Gastroesophageal sphincter (tissue), 4 donors: ENCODE data around the gene ACAD8. TPM values are rescaled to one million over a fixed set of nuclear protein-coding genes. Genes with fewer than 3 reads are reported as not detected.

Experiments used
- ATAC-seq: fragments of 150-250 bp; one replicate; pipeline ENCODE4 v1.9.1; 2016; ENCODE audit warnings: mild to moderate bottlenecking, moderate library complexity
- H3K27ac ChIP-seq, 4 donors: fragments of 200-600 bp; sonication (generic) in 3 of 4; 1 replicate in 3 of 4; 2 replicates in 1 of 4; pipeline ENCODE4 v1.5.1; 2016 to 2019
- H3K27me3 ChIP-seq: fragments of 200-600 bp; sonication (generic); one replicate; pipeline ENCODE4 v1.5.1; 2019
- H3K36me3 ChIP-seq, 2 donors: fragments of 200-600 bp; sonication (generic); one replicate each; pipeline ENCODE4 v1.5.1; 2019; ENCODE audit warnings: control low read depth in 1 of 2
- H3K4me1 ChIP-seq, 3 donors: fragments of 200-600 bp; sonication (generic); 1 replicate in 2 of 3; 2 replicates in 1 of 3; pipeline ENCODE4 v1.5.1; 2016 to 2019; ENCODE audit warnings: control low read depth in 2 of 3
- H3K4me3 ChIP-seq, 2 donors: fragments of 200-600 bp; sonication (generic); one replicate each; pipeline ENCODE4 v1.5.1; 2019; ENCODE audit warnings: mild to moderate bottlenecking in 1 of 2, moderate library complexity in 1 of 2
- H3K9me3 ChIP-seq, 3 donors: fragments of 200-600 bp; sonication (generic); one replicate each; pipeline ENCODE4 v1.5.1; 2017 to 2019; ENCODE audit warnings: control low read depth in 2 of 3
- CTCF ChIP-seq, 4 experiments: fragments of 200-600 bp in 2 of 4; fragments of 450-650 bp in 2 of 4; sonication (generic) in 1 of 4; IDR thresholded peaks; one replicate each; pipeline ENCODE4 v1.5.1; 2017 to 2019; ENCODE audit warnings: antibody characterized with exemption in 4 of 4, mild to moderate bottlenecking in 2 of 4, moderate library complexity in 2 of 4
- EP300 ChIP-seq: sonication (generic); formaldehyde crosslinking; IDR thresholded peaks from one replicate; pipeline ENCODE4 v1.6.1; 2017; ENCODE audit warnings: antibody characterized with exemption, mild to moderate bottlenecking
- POLR2A ChIP-seq, 2 donors: fragments of 450-650 bp; IDR thresholded peaks; one replicate each; pipeline ENCODE4 v1.6.1; 2017; ENCODE audit warnings: antibody characterized with exemption in 2 of 2, mild to moderate bottlenecking in 2 of 2, moderate library complexity in 1 of 2
- POLR2AphosphoS5 ChIP-seq: sonication (generic); formaldehyde crosslinking; IDR thresholded peaks from one replicate; pipeline ENCODE4 v1.6.1; 2017; ENCODE audit warnings: antibody characterized with exemption
- WGBS, 2 donors: methylation state at CpG; one replicate each; pipeline ENCODE4 v1.1.5; 2018; ENCODE audit warnings: low coverage in 1 of 2; 5-methylcytosine and 5-hydroxymethylcytosine counted together
- total RNA-seq, 4 donors: library from RNA; depleted of rRNA; stranded (reverse); fragments of >200 nt; gene quantifications; one replicate each; pipeline ENCODE4 v1.1.0, GENCODE V29; 2016

Gene ACAD8
- total RNA-seq, result 10 to 100 TPM; 20.1 to 28.8 (median 22.3) TPM

- TF ChIP-seq CTCF (IDR thresholded peaks at IDR 0.05) (peak in 3 of 4 experiments; percentile 42 to 75 (median 47)), EP300 (no peak), POLR2A (IDR thresholded peaks at IDR 0.05) (peak; percentile 60 to 83), POLR2AphosphoS5 (peak; percentile 92)
- H3K36me3 ChIP-seq, result peaks cover 0 to 50% of the 10 kb centered on the region in 2 donors
- no peaks in the 10 kb centered on the region for H3K9me3 ChIP-seq
- H3K27me3 ChIP-seq, result no peaks in the 10 kb centered on the region
- peak within 1 kb of the TSS; percentile 66 to 87 for H3K4me3 ChIP-seq
- H3K27ac ChIP-seq, result peak within 1 kb of the TSS; percentile 19 to 83 (median 76)
- ATAC-seq, result peak; percentile 100
- 0% methylated on average over 3 of the region's 70 CpGs; no CpG with 5 or more reads in 1 of the 2 donors for WGBS, 2 donors
- H3K4me1 ChIP-seq, result peaks cover 9 to 38% (median 12%) of the 10 kb centered on the region in 3 donors
Observed at GRCh38 chr11:134253188-134253993, at the start of gene ACAD8, which contains the start of gene THYN1. TSS of gene ACAD8 (plus strand) at chr11:134253568. CDS start at chr11:134253601, 33 bp downstream. TSS of gene THYN1 (minus strand) at chr11:134253352. CDS start at chr11:134252882, 470 bp downstream.

GRCh38 chr11:134205729-134206128 lies 47.6 kb upstream of the ACAD8 start:
- no peak for ATAC-seq
- Histone ChIP-seq H3K36me3 (peaks cover 8 to 86% of the 10 kb centered on the region in 2 donors), H3K9me3 (no peaks in the 10 kb centered on the region), H3K4me1 (no peaks in the 10 kb centered on the region), H3K27ac (no peak overlapping the region), H3K27me3 (no peaks in the 10 kb centered on the region), H3K4me3 (no peak overlapping the region)
- 86 to 90% methylated on average over 2 to 8 of the region's 9 CpGs for WGBS, 2 donors
- no peak for TF ChIP-seq POLR2AphosphoS5
- TF ChIP-seq POLR2A (IDR thresholded peaks at IDR 0.05), result no peak
- TF ChIP-seq CTCF (IDR thresholded peaks at IDR 0.05), result no peak
- TF ChIP-seq EP300, result no peak

GRCh38 chr11:134206185-134206584 lies 47.2 kb upstream of the ACAD8 start:
- 94 to 96% methylated on average over 3 to 5 of the region's 5 CpGs for WGBS, 2 donors
- no peaks in the 10 kb centered on the region for H3K4me1 ChIP-seq
- no peak overlapping the region for H3K4me3 ChIP-seq
- TF ChIP-seq POLR2AphosphoS5, result no peak
- no peak overlapping the region for H3K27ac ChIP-seq
- ATAC-seq, result no peak
- peaks cover 8 to 86% of the 10 kb centered on the region in 2 donors for H3K36me3 ChIP-seq
- H3K27me3 ChIP-seq, result no peaks in the 10 kb centered on the region
- H3K9me3 ChIP-seq, result no peaks in the 10 kb centered on the region

GRCh38 chr11:134207538-134208239 lies 45.7 kb upstream of the ACAD8 start:
- H3K36me3 ChIP-seq, result peaks cover 8 to 78% of the 10 kb centered on the region in 2 donors
- no peak overlapping the region for H3K27ac ChIP-seq
- ATAC-seq, result no peak
- TF ChIP-seq EP300 (no peak), POLR2A (IDR thresholded peaks at IDR 0.05) (no peak), POLR2AphosphoS5 (no peak), CTCF (IDR thresholded peaks at IDR 0.05) (peak; percentile 53 to 68 (median 61))
- no peaks in the 10 kb centered on the region for H3K4me1 ChIP-seq
- 86 to 87% methylated on average over 13 to 15 of the region's 16 CpGs for WGBS, 2 donors
- no peaks in the 10 kb centered on the region for H3K27me3 ChIP-seq
- H3K9me3 ChIP-seq, result no peaks in the 10 kb centered on the region
- no peak overlapping the region for H3K4me3 ChIP-seq

- TF ChIP-seq EP300 (no peak), POLR2A (IDR thresholded peaks at IDR 0.05) (no peak), POLR2AphosphoS5 (no peak), CTCF (IDR thresholded peaks at IDR 0.05) (no peak)
- Histone ChIP-seq H3K36me3 (peaks cover 0 to 57% of the 10 kb centered on the region in 2 donors), H3K4me1 (no peaks in the 10 kb centered on the region), H3K27ac (no peak overlapping the region), H3K27me3 (no peaks in the 10 kb centered on the region), H3K4me3 (no peak overlapping the region), H3K9me3 (no peaks in the 10 kb centered on the region)
- WGBS, 2 donors, result 84 to 86% methylated on average over 7 of the region's 7 CpGs
- ATAC-seq, result no peak
Observed at GRCh38 chr11:134215836-134216235, 37.5 kb upstream of the ACAD8 start.
